ENCODE data around the gene HSF2BP. TPM values are rescaled to one million over a fixed set of nuclear protein-coding genes. Genes with fewer than 3 reads are reported as not detected.

HSF2BP gene
- total and polyA plus RNA-seq, 2 of the 8 experiments (the other 6 are each of a cell fraction or from before 2014, with no cell fraction given) = 0.51 to 0.93 TPM

DNA sequence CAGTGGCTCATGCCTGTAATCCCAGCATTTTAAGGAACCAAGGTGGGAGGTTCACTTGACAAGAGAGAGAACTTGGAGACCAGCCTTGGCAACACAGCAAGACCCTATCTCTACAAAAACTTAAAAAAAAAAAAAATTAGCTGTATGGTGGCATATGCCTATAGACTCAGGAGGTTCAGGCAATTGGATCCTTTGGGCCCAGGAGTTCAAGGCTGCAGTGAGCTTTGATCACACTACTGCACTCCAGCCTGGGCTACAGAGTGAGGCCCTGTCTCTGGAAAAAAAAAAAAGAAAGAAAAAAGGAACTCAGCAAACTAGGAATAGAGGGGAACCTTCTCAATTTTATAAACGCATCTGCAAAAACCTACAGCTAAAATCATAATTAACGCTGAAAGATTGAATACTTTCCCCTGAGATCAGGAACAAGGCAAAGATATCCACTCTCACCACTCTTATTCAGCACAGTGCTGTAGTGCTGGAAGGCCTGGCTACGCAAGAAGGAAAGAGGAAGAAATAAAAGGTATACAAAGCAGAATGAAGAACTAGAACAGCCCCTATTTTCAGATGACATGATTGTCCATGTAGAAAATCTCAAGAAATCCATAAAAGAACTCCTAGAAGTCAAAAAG lies 21.6 kb downstream of the HSF2BP start:
- Histone ChIP-seq H3K79me2 (ENCODE audit: control insufficient read depth in 1 of 2, insufficient read depth in 2 of 2, low read length in 2 of 2) (no peaks in the 10 kb centered on the region), H3K4me3 (ENCODE audit: extremely low read depth in 1 of 4, insufficient read depth in 2 of 4, low read depth in 3 of 4, low read length in 4 of 4) (no peak overlapping the region), H3K9ac (replicated peaks in 1 of 4; ENCODE audit: extremely low read depth in 1 of 4, low read depth in 3 of 4, low read length in 3 of 4) (no peak overlapping the region), H2BK15ac (ENCODE audit: low read length) (no peak overlapping the region), H2AK5ac (ENCODE audit: low read depth, low read length) (no peak overlapping the region), H3K56ac (replicated peaks; ENCODE audit: insufficient read length, low read depth, low read length) (no peak overlapping the region), H3K4ac (replicated peaks; ENCODE audit: insufficient read length, low read depth, low read length) (no peak overlapping the region), H4K8ac (ENCODE audit: extremely low read depth, insufficient read depth, low read length) (no peak overlapping the region), H3K4me2 (ENCODE audit: insufficient read depth in 1 of 2, low read depth in 2 of 2, low read length in 2 of 2) (no peak overlapping the region), H3K27ac (ENCODE audit: low read depth, low read length) (no peak overlapping the region), H3K79me1 (ENCODE audit: low read depth, low read length) (no peaks in the 10 kb centered on the region), H2BK120ac (replicated peaks; ENCODE audit: low read depth, low read length) (no peak overlapping the region), H3K23me2 (ENCODE audit: low read depth, low read length) (no peaks in the 10 kb centered on the region), H3K9me3 (ENCODE audit: insufficient read depth in 2 of 2, low read depth in 1 of 2, low read length in 1 of 2) (no peaks in the 10 kb centered on the region), H3K14ac (ENCODE audit: insufficient read length) (no peak overlapping the region), H3K36me3 (ENCODE audit: control insufficient read depth in 2 of 4, insufficient read depth in 4 of 4, low read length in 3 of 4) (no peaks in the 10 kb centered on the region), H4K20me1 (replicated peaks in 1 of 2; ENCODE audit: control insufficient read depth in 1 of 2, insufficient read depth in 2 of 2, low read length in 2 of 2) (peaks cover 0 to 1% of the 10 kb centered on the region in 2 experiments), H2BK5ac (ENCODE audit: low read depth, low read length) (no peak overlapping the region), H4K5ac (ENCODE audit: insufficient read length, low read depth, low read length) (no peak overlapping the region), H2BK20ac (ENCODE audit: low read length) (no peak overlapping the region), H3K4me1 (replicated peaks in 1 of 4; ENCODE audit: control insufficient read depth in 3 of 4, insufficient read depth in 4 of 4, low read length in 3 of 4) (no peaks in the 10 kb centered on the region), H2BK12ac (ENCODE audit: low read depth, low read length) (no peak overlapping the region), H3K27me3 (replicated peaks in 1 of 4; ENCODE audit: control insufficient read depth in 3 of 4, extremely low read depth in 1 of 4, insufficient read depth in 3 of 4, low read length in 3 of 4) (no peaks in the 10 kb centered on the region), H3K23ac (ENCODE audit: insufficient read length) (no peak overlapping the region), H3K18ac (ENCODE audit: extremely low read depth, low read length) (no peak overlapping the region), H2AFZ (ENCODE audit: low read length) (no peak overlapping the region), H4K91ac (replicated peaks; ENCODE audit: insufficient read length, low read length) (no peak overlapping the region)
- ChIA-PET CTCF (ENCODE audit: partially characterized antibody) (interaction anchor here (0.6 kb wide), 1 partner anchor 308 kb away, joined by 3 read pairs; no protein-coding TSS in a partner anchor), POLR2A (ENCODE audit: partially characterized antibody) (no interaction called here)
- FAIRE-seq (no peak), DNase-seq (ENCODE audit: low read depth in 1 of 2, low spot score in 2 of 2) (no peak)
- 85% methylated on average over 3 of the region's 3 CpGs; no CpG with 5 or more reads in 1 of the 2 experiments for WGBS, 2 experiments (ENCODE audit: extremely low coverage in 1 of 2, insufficient coverage in 1 of 2, insufficient read length in 1 of 2, insufficient replicate concordance in 2 of 2, low coverage in 1 of 2, low lambda C conversion rate in 2 of 2, missing lambda C conversion rate in 1 of 2)
- no peak for TF ChIP-seq BACH1 (IDR thresholded peaks at IDR 0.05; ENCODE audit: low read length)
- TF ChIP-seq TBP (IDR thresholded peaks at IDR 0.05; ENCODE audit: low read depth, low read length) = no peak
- TF ChIP-seq ZNF274 (IDR thresholded peaks at IDR 0.05; ENCODE audit: borderline replicate concordance, extremely low read depth, low read length) = no peak
- TF ChIP-seq SP1 (IDR thresholded peaks at IDR 0.05; ENCODE audit: low read depth, low read length) = no peak
- TF ChIP-seq EGR1 (IDR thresholded peaks at IDR 0.05; ENCODE audit: borderline replicate concordance, low read depth, low read length) = no peak
- TF ChIP-seq, protein P1, sequence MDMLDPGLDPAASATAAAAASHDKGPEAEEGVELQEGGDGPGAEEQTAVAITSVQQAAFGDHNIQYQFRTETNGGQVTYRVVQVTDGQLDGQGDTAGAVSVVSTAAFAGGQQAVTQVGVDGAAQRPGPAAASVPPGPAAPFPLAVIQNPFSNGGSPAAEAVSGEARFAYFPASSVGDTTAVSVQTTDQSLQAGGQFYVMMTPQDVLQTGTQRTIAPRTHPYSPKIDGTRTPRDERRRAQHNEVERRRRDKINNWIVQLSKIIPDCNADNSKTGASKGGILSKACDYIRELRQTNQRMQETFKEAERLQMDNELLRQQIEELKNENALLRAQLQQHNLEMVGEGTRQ (IDR thresholded peaks at IDR 0.05; ENCODE audit: low read length) = no peak
- no peak for TF ChIP-seq NRF1 (IDR thresholded peaks at IDR 0.05; ENCODE audit: low read depth, low read length)
- no peak for TF ChIP-seq RFX5 (IDR thresholded peaks at IDR 0.05; ENCODE audit: borderline replicate concordance, low read depth, low read length)
- TF ChIP-seq TEAD4 (IDR thresholded peaks at IDR 0.05; ENCODE audit: low read depth, low read length) = no peak
- no peak for TF ChIP-seq SIX5 (IDR thresholded peaks at IDR 0.05; ENCODE audit: low read depth, low read length)
- TF ChIP-seq CHD2 (IDR thresholded peaks at IDR 0.05; ENCODE audit: low read length) = no peak
- no peak for TF ChIP-seq EZH2 (IDR thresholded peaks at IDR 0.05; ENCODE audit: low read depth, low read length, severe bottlenecking)
- no peak for TF ChIP-seq TAF7 (optimal IDR thresholded peaks at IDR 0.05; ENCODE audit: borderline replicate concordance, low read depth, low read length)
- no peak for TF ChIP-seq CTBP2 (IDR thresholded peaks at IDR 0.05; ENCODE audit: borderline replicate concordance, insufficient read depth, insufficient read length, low read length)
